ENCODE data around the gene NDUFS2. TPM values are rescaled to one million over a fixed set of nuclear protein-coding genes. Genes with fewer than 3 reads are reported as not detected.

The NDUFS2 gene
- total RNA-seq, 1 experiment from 2014 or later: 123 TPM

DNA sequence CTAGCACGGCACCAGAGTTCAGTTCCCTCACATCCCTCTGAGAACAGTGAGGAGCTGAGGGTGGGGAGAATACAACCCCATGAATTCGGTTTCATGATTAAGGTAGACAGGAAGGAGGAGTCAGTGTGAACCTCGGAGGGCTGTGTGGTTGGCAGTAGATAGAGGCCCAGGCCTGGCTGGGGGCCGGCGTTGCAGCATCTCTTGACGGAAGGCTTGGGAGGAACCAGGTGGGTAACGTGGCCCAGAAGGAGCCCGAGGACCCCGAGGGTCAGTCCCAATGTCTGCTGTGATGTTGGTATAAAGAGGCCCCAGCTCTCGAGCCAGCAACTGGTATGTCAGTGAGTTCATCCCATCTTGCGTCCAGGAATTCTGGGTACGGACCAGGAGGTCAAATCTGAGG lies 30.5 kb upstream of the NDUFS2 start:
- intact Hi-C loops (cut with micrococcal nuclease; ENCODE audit: unreplicated experiment): no loop called here
- H3K4me3 ChIP-seq (ENCODE audit: low read depth, low read length, poor library complexity, severe bottlenecking): no peak overlapping the region
- POLR2A ChIA-PET (ENCODE audit: low non-redundant PET): no interaction called here
- TF ChIP-seq, protein P1, sequence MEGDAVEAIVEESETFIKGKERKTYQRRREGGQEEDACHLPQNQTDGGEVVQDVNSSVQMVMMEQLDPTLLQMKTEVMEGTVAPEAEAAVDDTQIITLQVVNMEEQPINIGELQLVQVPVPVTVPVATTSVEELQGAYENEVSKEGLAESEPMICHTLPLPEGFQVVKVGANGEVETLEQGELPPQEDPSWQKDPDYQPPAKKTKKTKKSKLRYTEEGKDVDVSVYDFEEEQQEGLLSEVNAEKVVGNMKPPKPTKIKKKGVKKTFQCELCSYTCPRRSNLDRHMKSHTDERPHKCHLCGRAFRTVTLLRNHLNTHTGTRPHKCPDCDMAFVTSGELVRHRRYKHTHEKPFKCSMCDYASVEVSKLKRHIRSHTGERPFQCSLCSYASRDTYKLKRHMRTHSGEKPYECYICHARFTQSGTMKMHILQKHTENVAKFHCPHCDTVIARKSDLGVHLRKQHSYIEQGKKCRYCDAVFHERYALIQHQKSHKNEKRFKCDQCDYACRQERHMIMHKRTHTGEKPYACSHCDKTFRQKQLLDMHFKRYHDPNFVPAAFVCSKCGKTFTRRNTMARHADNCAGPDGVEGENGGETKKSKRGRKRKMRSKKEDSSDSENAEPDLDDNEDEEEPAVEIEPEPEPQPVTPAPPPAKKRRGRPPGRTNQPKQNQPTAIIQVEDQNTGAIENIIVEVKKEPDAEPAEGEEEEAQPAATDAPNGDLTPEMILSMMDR (conservative IDR thresholded peaks at IDR 0.05; ENCODE audit: low read depth, low read length): no peak
- TF ChIP-seq EZH2 (IDR thresholded peaks at IDR 0.05; ENCODE audit: borderline replicate concordance, low read depth, low read length, poor library complexity, severe bottlenecking): no peak
- CTCF ChIA-PET: no interaction called here
- BruUV-seq (replicated peaks): no TSS peak
- no peak overlapping the region for H3K27ac ChIP-seq (ENCODE audit: low read depth, low read length, poor library complexity, severe bottlenecking)
- H3K36me3 ChIP-seq (ENCODE audit: insufficient read depth, low read length, poor library complexity, severe bottlenecking): peaks cover 56% of the 10 kb centered on the region
- no peaks in the 10 kb centered on the region for H3K27me3 ChIP-seq (replicated peaks; ENCODE audit: insufficient read depth, low read depth, low read length, poor library complexity)
- no peaks in the 10 kb centered on the region for H3K9me3 ChIP-seq (ENCODE audit: low read depth, low read length, poor library complexity, severe bottlenecking)
- peaks cover 6% of the 10 kb centered on the region for H3K4me1 ChIP-seq (ENCODE audit: insufficient read depth, low read length, poor library complexity, severe bottlenecking)
- no peak for DNase-seq (ENCODE audit: low spot score)

DNA sequence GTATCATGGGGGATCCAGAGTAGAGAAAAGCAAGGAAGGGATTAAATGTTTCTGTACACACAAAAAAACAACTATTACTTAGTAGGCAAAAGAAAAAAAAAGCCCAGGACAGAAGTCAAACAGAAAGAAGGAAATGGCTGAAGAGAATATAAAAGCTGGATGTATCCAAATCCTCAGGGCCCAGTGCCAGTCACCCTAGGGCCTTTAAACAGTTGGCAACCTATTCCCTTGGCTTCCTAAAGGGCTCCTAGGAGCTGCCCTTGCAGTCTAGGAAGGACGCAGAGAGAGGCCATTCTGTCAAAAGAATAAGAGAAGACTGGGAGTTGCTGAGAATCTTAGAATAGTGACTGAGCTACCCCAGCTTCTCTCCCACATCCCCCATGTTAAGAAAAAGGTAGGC lies 29.8 kb upstream of the NDUFS2 start:
- intact Hi-C loops (cut with micrococcal nuclease; ENCODE audit: unreplicated experiment): no loop called here
- POLR2A ChIA-PET (ENCODE audit: low non-redundant PET): no interaction called here
- peaks cover 56% of the 10 kb centered on the region for H3K36me3 ChIP-seq (ENCODE audit: insufficient read depth, low read length, poor library complexity, severe bottlenecking)

DNA sequence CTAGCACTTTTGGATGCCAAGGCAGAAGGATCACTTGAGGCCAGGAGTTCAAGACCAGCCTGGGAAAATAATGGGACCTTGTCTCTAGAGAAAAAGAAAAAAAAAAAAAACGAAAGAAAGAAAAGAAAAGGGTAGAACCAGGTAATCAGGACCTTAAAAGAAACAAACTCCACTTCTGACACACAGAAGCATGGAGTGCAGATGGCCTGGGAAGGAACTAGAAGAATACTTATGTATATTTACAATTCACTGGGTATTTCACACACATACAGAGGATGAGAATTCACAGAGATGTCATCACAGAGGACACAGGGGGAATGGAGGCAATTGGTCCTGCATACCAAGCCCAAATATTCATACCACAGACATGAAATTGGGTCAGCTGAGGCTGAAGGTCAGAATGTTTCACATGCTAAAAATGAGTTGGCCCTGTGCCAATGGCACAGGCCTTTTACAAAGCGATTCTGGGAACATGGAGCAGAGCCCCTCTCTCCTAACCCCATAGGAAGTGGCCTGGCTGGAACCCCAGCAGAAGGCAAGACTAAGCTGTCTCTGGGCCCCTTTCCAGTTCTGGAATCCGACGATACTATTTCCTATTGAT lies 29.3 kb upstream of the NDUFS2 start:
- Histone ChIP-seq H3K27ac (ENCODE audit: low read depth, low read length, poor library complexity, severe bottlenecking) (no peak overlapping the region), H3K4me3 (ENCODE audit: low read depth, low read length, poor library complexity, severe bottlenecking) (no peak overlapping the region), H3K4me1 (ENCODE audit: insufficient read depth, low read length, poor library complexity, severe bottlenecking) (peaks cover 13% of the 10 kb centered on the region), H3K27me3 (replicated peaks; ENCODE audit: insufficient read depth, low read depth, low read length, poor library complexity) (no peaks in the 10 kb centered on the region), H3K9me3 (ENCODE audit: low read depth, low read length, poor library complexity, severe bottlenecking) (no peaks in the 10 kb centered on the region), H3K36me3 (ENCODE audit: insufficient read depth, low read length, poor library complexity, severe bottlenecking) (peaks cover 56% of the 10 kb centered on the region)
- no peak for TF ChIP-seq EZH2 (IDR thresholded peaks at IDR 0.05; ENCODE audit: borderline replicate concordance, low read depth, low read length, poor library complexity, severe bottlenecking)
- ChIA-PET CTCF (no interaction called here), POLR2A (ENCODE audit: low non-redundant PET) (no interaction called here)
- no peak for DNase-seq (ENCODE audit: low spot score)
- no TSS peak for BruUV-seq (replicated peaks)
- intact Hi-C loops (cut with micrococcal nuclease; ENCODE audit: unreplicated experiment): no loop called here

More for the DNA sequence above, 29.8 kb upstream of the NDUFS2 start:
- no peaks in the 10 kb centered on the region for H3K9me3 ChIP-seq (ENCODE audit: low read depth, low read length, poor library complexity, severe bottlenecking)
- H3K4me1 ChIP-seq (ENCODE audit: insufficient read depth, low read length, poor library complexity, severe bottlenecking): peaks cover 8% of the 10 kb centered on the region
- BruUV-seq (replicated peaks): no TSS peak
- H3K27ac ChIP-seq (ENCODE audit: low read depth, low read length, poor library complexity, severe bottlenecking): no peak overlapping the region
- DNase-seq (ENCODE audit: low spot score): no peak
- no peaks in the 10 kb centered on the region for H3K27me3 ChIP-seq (replicated peaks; ENCODE audit: insufficient read depth, low read depth, low read length, poor library complexity)
- H3K4me3 ChIP-seq (ENCODE audit: low read depth, low read length, poor library complexity, severe bottlenecking): no peak overlapping the region
- CTCF ChIA-PET: no interaction called here
- TF ChIP-seq, protein P1 (conservative IDR thresholded peaks at IDR 0.05; ENCODE audit: low read depth, low read length): no peak
- no peak for TF ChIP-seq EZH2 (IDR thresholded peaks at IDR 0.05; ENCODE audit: borderline replicate concordance, low read depth, low read length, poor library complexity, severe bottlenecking)

DNA sequence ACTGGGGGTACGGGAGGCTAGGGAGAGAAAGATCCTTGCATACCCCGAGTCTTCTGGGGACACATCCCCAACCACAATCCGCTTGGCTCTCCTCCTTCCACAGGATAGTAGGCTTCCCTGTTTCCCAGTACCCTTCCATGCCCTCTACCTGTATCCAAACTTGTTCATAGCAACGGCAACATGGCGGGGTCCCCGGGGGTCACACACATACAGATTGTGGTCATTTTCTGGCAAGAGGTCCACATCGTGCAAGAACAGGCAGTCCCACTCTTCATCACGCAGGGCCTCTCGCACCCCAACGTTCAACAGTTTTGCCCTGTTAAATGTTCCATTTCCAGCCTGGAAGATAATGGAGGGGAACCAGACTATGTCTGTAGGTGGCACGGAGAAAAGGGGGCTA lies 28.5 kb upstream of the NDUFS2 start:
- Histone ChIP-seq H3K27ac (ENCODE audit: low read depth, low read length, poor library complexity, severe bottlenecking) (no peak overlapping the region), H3K27me3 (replicated peaks; ENCODE audit: insufficient read depth, low read depth, low read length, poor library complexity) (no peaks in the 10 kb centered on the region), H3K4me3 (ENCODE audit: low read depth, low read length, poor library complexity, severe bottlenecking) (no peak overlapping the region), H3K4me1 (ENCODE audit: insufficient read depth, low read length, poor library complexity, severe bottlenecking) (peaks cover 15% of the 10 kb centered on the region), H3K36me3 (ENCODE audit: insufficient read depth, low read length, poor library complexity, severe bottlenecking) (peaks cover 56% of the 10 kb centered on the region), H3K9me3 (ENCODE audit: low read depth, low read length, poor library complexity, severe bottlenecking) (no peaks in the 10 kb centered on the region)
- BruUV-seq (replicated peaks): no TSS peak
- ChIA-PET CTCF (no interaction called here), POLR2A (ENCODE audit: low non-redundant PET) (no interaction called here)
- TF ChIP-seq, protein P1 (conservative IDR thresholded peaks at IDR 0.05; ENCODE audit: low read depth, low read length): no peak
- no peak for TF ChIP-seq EZH2 (IDR thresholded peaks at IDR 0.05; ENCODE audit: borderline replicate concordance, low read depth, low read length, poor library complexity, severe bottlenecking)
- intact Hi-C loops (cut with micrococcal nuclease; ENCODE audit: unreplicated experiment): no loop called here
- DNase-seq (ENCODE audit: low spot score): no peak

Measured in A673 (cell line).